ENCODE results near the gene FRS2.
A peak's percentile ranks its signal among the peaks of the same experiment; 100 is the strongest.

The FRS2 gene

DNA sequence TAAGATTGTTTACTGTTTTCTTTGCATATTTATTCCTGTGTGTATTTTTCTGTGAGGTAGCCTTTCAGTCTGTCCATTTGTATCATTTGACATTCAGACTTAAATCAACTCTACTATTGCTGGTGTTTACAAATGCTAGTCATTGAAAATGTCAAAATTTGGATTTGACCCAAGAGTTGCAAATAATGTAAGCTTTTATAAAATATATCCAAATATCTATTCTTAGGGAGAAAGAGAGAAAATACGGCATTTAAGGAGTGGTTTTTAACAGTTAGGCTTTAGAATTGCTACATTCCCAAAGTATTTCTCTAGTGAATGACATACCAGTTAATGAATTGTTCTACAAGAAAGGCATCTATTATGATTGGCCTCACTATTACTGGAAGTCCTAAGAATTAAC lies 37.9 kb downstream of the FRS2 start:
- no peak for DNase-seq

DNA sequence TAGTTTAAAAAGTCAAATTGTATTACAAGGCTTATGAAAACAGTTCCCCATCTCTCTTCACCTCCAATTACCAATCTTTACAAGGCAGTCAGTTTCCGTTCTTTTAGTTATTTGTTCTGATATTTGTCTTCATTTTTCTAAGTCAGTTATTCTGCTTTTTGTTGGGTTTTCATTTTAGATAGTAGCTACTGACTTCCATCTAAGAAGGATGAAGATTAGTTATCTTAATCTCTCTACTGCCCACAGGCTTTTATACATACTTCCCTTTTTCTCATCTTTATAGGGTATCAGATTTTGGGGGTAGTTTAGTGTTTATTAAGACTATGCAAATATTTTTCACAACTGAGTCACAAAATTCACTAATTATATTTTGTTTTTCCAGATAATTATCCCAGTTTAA lies 38.4 kb downstream of the FRS2 start:
- DNase-seq, result no peak

DNA sequence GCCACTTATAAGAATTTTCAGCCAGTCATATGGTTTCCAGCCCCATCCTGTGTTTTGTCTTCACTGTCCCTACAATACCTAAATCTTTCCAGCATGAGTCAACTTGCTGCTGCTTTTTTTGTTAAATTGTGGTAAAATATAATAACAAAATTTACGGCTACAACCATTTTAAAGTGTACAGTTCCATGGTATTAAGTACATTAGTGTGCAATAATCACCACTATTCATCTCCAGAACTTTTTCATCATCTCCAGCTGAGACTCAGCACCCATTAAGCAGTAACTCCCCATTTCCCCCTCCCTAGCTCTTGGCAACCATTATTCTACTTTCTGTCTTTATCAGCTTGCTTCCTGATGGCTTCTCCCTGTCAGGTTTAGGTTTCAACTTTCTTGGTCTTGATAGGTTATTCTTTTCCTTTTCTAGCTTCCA lies 39.1 kb downstream of the FRS2 start:
- no peak for DNase-seq

GRCh38 chr12:69509904-69510827 lies 40.0 kb downstream of the FRS2 start:
- peak; percentile 30 for DNase-seq

DNA sequence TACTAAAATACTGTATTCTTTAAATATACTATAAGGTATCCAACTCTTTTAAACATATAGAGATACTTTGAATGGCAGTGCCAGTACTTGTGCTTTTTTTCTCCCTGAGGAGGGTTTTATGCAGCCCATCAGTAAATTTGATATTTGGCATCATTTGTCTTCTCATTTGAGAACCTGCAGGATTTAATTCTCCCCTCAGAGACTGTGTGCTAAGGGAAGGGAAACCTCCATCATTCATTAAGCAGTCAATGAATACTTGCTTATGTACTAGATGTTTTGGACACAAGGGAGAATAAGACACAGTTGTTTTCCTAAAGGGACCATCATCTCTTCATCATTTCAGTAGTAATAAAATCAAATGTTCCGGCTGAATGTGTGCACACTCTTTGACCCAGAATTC lies 40.8 kb downstream of the FRS2 start:
- no peak for DNase-seq

DNA sequence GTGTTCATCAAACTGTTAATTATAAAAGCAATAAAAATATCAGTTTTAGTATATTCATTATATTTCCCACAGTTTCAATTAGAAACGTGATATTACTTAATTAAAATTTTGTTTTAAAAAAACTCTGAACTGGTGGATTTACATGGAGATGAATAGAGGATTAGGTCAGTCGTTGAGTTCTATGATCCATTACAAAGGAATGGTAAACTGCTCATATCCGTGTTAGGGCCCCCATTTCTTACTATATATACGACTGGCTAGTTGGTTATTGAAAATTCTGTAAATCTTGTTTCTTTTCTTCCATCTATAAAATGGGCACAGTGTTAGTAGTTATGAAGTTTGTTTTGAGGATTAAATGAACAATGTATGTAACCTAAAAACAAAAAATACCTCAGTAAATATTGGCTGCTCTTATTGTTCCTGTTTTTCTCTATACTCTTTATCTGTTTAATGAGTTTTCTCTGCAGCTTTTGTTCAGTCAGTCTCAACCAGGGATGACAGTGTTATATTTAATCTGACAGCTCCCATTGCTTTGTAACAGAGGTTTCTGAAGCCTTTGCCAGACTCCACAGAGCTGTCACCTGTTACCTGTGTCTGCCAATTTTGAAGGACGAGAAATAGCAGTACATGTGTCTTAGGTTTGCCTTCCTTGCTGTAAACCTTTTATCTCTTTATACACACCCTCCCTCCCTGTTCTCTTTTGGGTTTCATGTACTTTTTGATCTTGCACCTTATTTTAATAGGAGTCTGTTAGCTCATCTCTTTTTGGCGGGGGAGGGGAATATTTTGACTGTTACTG lies 41.5 kb downstream of the FRS2 start:
- DNase-seq, result no peak

DNA sequence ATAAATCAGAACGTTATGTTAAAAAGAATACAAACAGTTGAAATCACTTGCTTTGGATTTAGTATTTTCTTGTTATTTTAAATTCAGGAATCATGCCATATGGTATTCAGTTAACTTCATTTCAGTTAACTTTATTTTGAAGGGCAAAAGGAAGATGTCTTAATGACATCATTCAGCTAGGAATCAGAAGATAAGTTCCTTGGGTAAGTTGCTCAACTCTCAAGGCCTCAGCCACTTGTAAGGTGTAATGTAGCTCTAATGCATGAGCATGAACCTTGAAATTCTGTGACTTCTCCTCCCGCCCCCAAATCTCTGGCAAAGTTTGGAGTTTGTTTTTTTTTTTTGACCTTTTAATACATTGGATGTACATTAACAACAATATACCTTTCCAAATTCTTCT lies 42.6 kb downstream of the FRS2 start:
- DNase-seq, result no peak

DNA sequence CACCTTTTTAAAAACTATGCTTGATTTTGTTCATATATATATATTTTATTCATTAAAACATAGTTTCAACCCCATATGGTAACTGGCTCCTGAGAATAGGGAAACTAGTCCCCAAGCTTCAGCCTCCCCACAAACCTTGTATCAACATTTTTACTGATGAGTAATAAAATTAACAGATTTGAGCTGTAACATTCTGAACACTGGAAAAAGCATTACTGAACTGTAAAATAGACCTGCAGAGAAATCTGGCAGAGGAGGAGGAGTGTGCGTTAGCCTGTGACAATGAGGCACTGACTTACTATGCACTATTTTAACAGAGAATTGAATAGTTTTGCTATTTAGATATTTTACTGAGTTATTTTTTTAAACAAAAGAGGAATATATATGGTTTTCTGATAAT lies 43.1 kb downstream of the FRS2 start:
- no peak for DNase-seq

- no peak for DNase-seq
These were observed 43.9 kb downstream of the FRS2 start for GRCh38 chr12:69514111-69514510.

DNA sequence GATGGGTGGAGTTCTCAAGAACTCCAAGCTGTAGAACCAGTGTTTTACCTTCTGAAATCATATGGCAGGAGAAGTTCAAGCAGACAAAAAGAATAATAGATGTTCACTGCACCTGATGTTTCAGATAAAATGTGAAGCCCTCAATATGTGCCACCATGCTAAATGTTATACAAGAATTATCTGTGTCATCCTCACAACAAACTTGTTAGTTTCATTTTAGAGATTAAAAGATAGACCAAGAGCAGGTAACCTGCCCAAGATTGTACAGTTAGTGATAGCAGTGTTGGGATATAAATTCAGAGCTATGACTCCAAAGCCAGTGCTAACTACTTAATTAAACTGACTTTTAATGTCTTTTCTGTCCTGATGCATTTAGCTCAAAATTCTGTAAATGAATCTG lies 44.7 kb downstream of the FRS2 start:
- DNase-seq, result no peak

DNA sequence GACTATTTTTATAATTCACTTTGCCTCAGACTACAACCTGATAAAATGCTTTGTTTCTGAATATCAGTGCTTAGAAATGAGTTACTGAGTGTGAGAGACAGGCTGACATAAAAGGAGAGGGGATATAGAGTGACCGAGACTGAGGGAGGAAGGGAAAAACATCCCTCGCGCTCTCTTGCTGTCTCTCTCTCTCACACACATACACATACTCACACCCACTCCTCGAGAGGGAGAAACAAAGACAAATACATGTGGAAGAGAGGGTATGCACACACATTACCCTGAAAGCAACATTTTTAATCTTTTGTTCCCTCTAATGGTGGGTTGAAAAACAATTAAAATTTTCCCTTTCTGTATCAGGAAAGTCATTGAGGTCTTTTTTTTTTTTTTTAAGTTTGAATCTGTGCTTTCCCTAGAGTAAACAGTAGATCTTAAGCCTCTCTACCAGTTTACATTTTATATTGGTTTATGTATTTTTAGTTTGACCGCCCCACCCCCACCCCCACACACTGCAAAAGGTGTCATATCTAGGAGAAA lies 45.3 kb downstream of the FRS2 start:
- DNase-seq, result no peak

GRCh38 chr12:69516950-69517349 lies 46.8 kb downstream of the FRS2 start:
- no peak for DNase-seq

DNA sequence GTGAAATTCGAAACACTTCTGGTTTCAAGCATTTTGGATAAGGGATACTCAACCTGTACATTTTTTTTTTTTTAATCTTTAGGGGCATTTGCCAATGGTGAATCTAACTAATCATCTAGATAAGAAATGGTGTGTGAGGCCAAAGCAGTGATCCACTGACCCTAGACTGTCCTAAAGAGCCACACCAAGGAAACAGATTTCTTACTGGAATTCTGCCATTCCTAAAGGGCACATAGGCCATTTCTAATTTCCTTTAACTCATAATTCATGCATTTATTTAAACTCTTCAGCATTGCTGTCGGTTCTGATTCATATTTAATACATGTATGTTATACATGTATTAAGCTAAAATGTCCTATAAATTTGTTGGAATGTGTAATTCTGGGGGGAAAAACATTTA lies 47.2 kb downstream of the FRS2 start:
- DNase-seq, result no peak

GRCh38 chr12:69519871-69520270 lies 49.7 kb downstream of the FRS2 start:
- DNase-seq, result no peak

- no peak for DNase-seq
These were observed 53.5 kb downstream of the FRS2 start for GRCh38 chr12:69523433-69524330.

DNA sequence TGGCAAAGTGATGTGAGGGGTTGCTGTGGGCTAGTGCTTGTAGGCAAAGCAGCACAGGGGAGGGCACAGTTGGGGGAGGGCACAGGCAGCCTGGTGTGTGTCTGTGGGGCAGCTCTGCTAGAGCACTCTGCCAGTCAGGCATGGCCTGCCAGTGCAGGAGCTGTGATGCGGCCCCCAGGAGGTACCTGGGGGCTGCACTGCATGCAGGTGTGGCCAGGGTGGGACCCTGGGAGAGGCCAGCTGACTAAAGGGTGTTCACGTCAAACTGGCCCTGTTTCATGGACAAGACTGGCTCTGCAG lies 54.1 kb downstream of the FRS2 start:
- DNase-seq, result no peak

DNA sequence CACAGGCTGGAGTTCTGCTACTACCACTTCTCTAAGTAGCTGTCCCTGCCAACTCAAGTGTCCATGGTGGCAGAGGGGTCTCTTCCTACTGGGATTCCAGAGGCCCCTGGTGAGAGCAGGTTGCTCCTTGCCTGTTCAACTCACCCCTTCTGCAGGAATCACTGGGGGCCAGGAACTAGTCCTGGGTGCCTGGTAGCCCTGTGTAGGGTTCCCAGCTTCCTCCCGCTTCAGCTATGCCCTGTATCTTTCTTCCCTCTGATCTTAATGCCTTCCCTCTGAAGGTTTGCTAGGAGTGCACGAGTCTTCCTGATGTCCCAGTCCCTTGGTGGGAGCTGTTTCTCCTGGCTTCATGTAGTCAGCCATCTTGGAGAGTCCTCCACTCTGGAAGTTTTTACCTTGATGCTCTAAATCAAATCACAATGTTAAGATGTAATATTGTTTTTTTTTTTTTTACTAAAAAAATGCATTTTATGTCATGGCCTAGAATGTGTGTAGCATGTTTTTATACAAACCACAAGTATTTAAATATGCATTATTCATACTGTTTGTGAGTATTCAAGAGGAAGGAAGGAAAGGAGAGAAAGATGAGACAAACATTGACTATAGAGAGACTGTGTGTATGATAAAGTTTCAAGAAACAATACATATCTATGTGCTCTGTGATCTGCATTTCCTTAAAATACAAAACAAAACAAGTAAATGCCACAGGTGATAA lies 54.7 kb downstream of the FRS2 start:
- DNase-seq, result no peak

GRCh38 chr12:69527506-69528272 lies 57.5 kb downstream of the FRS2 start:
- no peak for DNase-seq

- DNase-seq, result no peak
These were observed 58.8 kb downstream of the FRS2 start for GRCh38 chr12:69529021-69529420.

- DNase-seq, result no peak
These were observed 63.7 kb downstream of the FRS2 start for GRCh38 chr12:69533844-69534243.

- DNase-seq, result peak; percentile 9
These were observed 64.2 kb downstream of the FRS2 start for GRCh38 chr12:69534389-69534822.

Measured in NCI-H146 (cell line).